KG1 (cell line): Measurements from ENCODE around the gene CSNK1G1.
A peak's percentile ranks its signal among the peaks of the same experiment; 100 is the strongest.

Experiments
- DNase-seq: peaks from one replicate; lab custom pipeline; 2025; lab: John Stamatoyannopoulos, UW

CSNK1G1 gene

GRCh38 chr15:64153480-64154367 is 202.2 kb downstream of the CSNK1G1 start:
- peak; percentile 84 for DNase-seq

DNA sequence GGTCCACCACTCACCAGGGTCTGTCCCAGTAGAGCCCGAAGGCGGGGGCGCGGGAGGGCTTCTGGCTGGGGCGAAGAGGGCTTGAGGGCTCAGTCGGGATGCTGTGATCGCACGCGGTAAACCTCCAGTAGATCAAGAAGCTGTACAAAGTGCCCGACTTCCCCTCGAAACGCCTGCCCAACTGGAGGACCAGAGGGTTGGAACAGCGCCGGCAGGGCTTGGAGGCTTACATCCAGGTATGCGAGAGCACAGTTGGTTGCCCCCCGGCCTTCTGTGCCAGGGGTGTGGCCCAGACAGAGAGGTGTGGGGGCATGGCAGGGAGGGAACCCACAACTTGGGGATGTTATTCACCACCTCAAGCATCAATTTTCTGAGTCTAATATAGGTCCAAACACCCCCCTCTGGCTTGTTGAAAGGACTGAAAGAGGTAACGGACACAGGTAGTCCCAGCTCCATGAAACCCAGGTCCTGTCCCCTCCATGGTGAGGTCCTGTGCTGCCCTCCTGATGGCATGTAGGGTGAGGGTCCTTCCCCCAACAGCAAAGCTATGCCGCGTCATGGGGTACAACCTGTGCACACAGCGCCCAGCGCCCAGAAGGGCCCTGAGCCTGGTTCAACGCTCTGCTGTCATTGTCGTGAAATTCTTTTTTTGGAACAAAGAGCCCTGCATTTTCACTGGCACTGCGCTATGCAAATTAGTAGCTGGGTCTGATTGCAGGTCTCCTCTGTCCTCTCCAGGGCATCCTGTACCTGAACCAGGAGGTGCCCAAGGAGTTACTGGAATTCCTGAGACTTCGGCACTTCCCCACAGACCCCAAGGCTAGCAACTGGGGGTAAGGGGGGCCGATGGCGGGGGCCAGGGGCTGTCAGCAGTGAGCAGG is 203.2 kb downstream of the CSNK1G1 start:
- no peak for DNase-seq

DNA sequence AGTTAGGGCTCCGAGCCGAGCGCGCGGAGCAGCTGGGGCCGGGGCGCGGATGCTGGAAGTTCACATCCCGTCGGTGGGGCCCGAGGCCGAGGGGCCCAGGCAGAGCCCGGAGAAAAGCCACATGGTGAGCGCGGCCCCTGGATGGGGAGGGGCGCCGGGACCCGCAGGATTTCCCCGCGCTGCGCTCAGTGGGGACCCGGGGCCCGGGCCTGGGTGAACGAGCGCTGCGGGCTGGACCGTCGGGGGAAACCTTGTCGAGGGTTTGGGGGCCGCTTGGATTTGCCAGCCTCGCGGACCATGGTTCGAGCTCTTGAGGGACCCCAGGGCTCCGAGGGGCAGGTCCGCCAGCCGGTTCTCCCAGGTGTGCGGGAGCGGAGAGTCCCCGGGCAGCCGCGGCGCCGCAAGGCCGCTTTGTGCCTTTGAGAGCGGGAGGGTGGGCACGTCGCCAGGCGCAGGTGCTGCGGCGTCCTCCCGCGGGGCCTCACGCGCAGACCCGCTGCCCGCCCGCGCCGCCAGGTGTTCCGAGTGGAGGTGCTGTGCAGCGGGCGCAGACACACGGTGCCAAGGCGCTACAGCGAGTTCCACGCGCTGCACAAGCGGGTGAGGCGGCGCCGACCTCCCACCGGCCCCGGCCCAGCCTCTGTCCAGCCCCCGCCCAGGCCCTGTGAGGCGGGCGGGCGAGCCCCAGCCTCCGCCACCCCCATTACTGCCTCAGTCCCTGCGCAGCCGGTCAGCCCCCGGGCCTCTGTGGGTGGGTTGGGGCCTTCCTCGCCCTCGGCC is 204.1 kb downstream of the CSNK1G1 start, which contains the start of gene SNX22:
TSS of gene SNX22 (plus strand) at position 5 of the 780 bp plus-strand sequence. CDS start at position 50, 45 bp downstream.
- DNase-seq: no peak

GRCh38 chr15:64149893-64150578 is 205.9 kb downstream of the CSNK1G1 start:
- no peak for DNase-seq

DNA sequence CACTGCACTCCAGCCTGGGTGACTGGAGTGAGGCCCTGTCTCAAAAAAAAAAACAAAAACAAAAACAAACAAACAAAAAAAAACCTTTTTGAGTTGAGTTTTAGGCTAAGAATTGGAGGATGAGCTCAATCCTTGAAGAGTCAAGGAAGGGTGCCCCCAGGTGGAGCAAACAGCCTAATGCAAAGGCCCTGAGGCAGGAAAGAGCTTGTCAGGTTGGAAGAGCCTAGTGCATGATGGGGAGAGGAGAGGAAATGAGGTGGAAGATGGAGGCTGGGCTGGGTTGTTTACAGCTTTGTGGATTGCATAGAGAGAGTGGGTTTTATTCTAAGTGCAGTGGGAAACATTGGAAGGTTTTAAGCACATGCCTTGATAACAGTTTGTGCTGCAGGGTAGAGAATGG is 206.5 kb downstream of the CSNK1G1 start:
- no peak for DNase-seq

GRCh38 chr15:64148581-64148980 is 207.4 kb downstream of the CSNK1G1 start:
- DNase-seq: no peak

- DNase-seq: no peak
These were observed 207.8 kb downstream of the CSNK1G1 start for GRCh38 chr15:64148168-64148567.

DNA sequence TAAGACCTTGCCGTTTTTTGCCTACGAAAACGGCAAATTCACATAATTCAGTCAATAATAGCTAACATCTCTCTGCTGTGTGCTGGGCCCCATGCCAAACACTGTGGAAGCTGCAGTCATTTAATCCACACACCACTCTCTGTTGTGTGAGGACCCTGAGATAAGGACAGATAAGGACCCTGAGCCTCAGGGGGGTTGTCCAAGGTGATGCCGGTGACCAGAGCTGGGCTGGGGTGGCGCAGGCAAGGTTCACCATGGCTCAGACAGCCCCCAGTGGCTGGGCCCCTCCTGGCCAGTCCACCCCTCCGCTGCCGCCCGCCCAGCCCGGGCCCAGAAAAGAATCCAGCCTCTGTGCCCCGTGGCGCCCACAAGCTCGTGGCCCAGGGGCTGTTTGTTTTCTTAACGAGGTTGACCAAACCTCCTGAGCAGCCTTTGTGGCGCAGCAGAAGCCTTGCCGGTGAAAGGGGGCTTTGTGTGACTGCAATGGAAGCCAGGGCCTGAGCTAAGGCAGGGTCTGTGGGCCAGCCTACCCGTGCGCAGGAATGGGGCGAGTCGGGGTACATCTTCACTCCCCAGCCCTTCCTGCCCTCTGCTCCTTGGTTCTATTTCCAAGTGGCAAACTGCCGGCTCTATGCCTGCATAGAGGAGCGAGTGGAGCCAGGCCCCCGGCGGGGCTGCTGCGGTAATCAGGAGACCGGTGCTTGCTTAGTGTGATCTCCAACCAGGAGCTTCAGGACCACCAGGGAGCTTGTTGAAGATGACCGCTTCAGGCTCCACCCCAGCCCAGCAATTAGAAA is 208.9 kb downstream of the CSNK1G1 start:
- no peak for DNase-seq

DNA sequence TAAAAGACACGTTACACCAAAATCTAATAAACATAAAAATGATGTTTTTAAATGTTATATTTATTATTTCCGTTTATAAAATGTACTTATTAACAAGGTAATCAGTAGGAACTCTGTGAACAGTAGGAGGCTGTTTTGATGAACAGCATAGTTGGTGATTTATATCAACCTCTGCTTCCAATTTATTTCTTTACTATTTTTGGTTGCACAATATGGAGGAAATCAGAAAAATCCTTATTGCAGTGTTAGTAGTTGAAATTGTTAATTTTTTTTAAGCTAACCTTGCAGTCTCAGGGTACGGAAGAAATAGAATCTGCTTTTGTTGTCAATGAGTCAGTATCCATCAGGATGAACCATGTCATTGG is 209.5 kb downstream of the CSNK1G1 start:
- DNase-seq: no peak

GRCh38 chr15:64146041-64146440 is 209.9 kb downstream of the CSNK1G1 start:
- no peak for DNase-seq

- DNase-seq: no peak
These were observed 211.2 kb downstream of the CSNK1G1 start for GRCh38 chr15:64144565-64145281.

- no peak for DNase-seq
These were observed 211.8 kb downstream of the CSNK1G1 start for GRCh38 chr15:64144192-64144564.

DNA sequence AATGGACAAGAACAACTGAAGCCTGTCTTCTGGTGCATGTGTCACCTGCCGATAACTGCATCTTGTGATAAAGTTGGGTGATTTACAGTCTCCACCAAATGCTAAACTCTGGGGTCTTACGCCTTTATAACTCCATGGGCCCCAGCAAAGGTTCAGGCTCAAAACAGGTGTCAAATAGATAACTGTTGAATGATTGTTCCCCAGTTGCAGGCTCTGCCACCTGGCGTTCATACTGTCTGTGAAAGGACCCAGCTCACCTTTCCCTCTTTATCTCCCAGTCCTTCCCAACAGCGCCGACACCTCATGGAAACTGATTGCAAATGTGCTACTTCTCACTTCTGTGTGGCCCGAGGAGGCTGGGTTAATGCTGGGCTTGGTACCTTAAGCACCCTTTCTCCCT is 212.7 kb downstream of the CSNK1G1 start:
- DNase-seq: no peak

- DNase-seq: no peak
These were observed 214.0 kb downstream of the CSNK1G1 start for GRCh38 chr15:64141798-64142512.

GRCh38 chr15:64138331-64138941 is 217.5 kb downstream of the CSNK1G1 start:
- DNase-seq: no peak

GRCh38 chr15:64137226-64137833 is 218.6 kb downstream of the CSNK1G1 start:
- DNase-seq: no peak

GRCh38 chr15:64136347-64136746 is 219.6 kb downstream of the CSNK1G1 start:
- no peak for DNase-seq

DNA sequence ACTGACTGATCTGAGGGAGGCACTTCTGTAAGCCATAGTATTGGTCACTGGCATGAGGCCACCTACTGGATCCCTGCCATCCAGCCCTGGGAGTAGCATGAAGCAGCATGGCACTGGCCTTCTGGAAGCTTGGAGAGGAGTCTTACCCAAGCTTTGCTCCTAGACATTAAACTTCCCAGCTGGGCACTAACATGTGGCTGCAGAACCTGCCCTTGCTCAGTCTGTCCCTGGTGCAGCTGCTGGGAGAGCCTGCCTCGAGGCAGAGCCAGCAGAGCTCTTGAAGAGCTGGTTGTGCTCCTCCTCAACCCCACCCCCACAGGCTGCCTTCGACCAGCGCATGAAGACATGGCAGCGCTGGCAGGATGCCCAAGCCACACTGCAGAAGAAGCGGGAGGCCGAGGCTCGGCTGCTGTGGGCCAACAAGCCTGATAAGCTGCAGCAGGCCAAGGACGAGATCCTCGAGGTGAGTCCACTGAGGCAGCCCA is 221.6 kb downstream of the CSNK1G1 start:
- no peak for DNase-seq
